HL-60/S4 treated with retinoic acid at 250 ng/mL for 4 days and 3 days (cell line): ENCODE data around the gene SOAT2.
"Not testable (repeated sequence)": the region's sequence is repeated elsewhere in the genome, so short reads cannot be mapped to it uniquely, and the experiment has no call there.

Experiments used
- in situ Hi-C: fragments of 300-500 bp; cut with MboI; formaldehyde crosslinking; loops from 2 replicates; pipeline ENCODE4 v1.7.0; 2022; ENCODE audit warnings: low sequenced_read_pairs

SOAT2 gene

DNA sequence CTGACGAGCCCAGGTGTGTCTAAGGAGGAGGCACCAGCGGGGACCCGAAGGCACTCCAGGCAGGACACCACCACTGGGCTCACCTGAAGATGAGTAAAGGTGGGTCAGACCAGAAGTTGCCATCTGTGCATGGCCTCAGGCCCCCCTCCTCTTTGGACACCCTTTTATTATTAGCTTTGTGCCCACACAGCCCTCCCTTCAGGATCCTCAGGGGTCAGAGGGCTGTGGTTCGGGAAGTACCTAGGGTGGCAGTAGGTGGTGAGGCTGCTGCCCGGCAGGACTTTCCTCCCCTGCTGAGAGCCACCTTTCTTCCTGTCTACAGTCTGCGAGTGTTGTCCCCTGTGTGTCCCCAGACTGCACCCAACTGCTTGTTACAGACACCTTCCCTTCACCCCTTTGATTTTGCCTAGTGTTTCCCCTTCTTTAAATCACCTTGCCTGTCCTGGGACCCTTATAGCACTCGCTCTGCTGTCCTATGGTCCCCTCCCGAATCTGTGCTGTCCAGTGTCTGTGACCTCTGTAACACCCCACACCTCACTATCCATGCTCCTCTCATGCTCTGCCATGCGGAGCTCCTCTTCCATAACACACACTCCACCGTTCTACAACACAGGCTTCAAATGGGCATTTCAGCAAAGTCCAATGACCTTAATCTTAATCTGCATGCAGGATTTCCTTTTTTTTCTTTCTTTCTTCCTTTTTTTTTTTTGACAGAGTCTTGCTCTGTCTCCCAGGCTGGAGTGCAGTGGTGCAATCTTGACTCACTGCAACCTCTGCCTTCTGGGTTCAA, 25.7 kb downstream of the SOAT2 start:
- in situ Hi-C loops, result no loop called here

- in situ Hi-C loops, result no loop called here
Observed at GRCh38 chr12:53131844-53132243, 28.6 kb downstream of the SOAT2 start.

DNA sequence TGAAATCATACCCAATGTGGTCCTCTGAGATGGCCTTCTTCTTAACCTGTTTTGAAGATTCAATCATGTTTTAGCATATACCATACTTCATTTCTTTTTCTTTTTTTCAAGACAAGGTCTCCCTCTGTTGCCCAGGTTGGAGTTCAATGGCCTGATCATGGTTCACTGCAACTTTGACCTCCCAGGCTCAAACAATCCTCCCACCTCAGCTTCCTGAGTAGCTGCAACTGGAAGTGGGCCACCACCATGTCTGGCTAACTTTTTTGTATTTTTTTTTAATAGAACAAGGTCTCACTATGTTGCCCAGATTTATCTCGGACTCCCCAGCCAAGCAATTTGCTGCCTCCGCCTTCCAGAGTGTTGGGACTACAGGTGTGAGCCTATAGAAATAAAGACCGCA, 30.4 kb downstream of the SOAT2 start:
- in situ Hi-C loops, result no loop called here

- in situ Hi-C loops, result no loop called here
Observed at GRCh38 chr12:53143355-53143754, 40.1 kb downstream of the SOAT2 start.

DNA sequence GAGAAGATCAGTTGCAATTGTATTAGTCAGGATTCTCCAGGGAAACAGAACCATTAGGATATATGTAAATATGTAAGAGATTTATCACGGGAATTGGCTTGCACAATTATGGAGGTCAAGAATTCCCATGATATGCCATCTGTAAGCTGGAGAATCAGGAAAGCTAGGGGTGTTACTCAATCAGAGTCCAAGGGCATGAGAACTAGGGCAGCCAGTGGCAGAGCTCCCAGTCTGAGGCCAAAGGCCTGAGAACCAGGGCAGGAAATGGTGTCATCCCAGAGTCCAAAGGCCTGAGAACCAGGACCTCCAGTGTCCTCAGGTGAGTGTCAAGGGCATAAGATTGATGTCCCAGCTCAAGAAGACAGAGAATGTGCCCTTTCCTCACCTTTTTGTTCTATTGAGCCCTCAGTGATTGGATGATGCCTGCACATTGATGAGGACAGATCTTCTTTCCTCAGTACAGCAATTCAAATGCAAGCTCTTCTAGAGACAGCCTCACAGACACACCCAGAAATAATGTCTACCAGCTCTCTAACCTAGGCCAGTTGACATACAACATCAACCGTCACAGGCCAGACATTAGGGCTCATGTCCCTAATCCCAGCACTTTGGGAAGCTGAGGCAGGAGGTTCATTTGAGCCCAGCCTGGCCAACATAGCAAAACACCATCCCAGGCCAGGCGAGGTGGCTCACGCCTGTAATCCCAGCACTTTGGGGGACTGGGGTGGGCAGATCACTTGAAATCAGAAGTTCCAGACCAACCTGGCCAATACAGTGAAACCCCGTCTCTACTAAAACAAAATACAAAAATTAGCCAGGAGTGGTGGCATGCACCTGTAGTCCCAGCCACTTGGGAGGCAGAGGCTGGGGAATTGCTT, 42.3 kb downstream of the SOAT2 start:
- in situ Hi-C loops, result no loop called here

- in situ Hi-C loops, result no loop called here
Observed at GRCh38 chr12:53147181-53147580, 43.9 kb downstream of the SOAT2 start.

DNA sequence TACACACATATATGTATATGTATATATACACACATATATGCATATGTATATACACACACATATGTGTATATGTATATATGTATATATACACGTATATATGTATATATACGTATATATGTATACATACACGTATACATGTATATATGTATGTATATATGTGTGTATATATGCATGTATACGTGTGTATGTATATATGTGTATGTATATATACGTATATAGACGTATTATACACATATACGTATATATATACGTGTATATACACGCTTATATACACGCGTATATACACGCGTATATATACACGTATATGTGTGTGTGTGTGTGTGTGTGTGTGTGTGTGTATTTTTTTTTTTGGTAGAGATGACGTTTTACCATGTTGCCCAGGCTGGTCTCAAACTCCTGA, 44.4 kb downstream of the SOAT2 start:
- in situ Hi-C loops, result no loop called here

DNA sequence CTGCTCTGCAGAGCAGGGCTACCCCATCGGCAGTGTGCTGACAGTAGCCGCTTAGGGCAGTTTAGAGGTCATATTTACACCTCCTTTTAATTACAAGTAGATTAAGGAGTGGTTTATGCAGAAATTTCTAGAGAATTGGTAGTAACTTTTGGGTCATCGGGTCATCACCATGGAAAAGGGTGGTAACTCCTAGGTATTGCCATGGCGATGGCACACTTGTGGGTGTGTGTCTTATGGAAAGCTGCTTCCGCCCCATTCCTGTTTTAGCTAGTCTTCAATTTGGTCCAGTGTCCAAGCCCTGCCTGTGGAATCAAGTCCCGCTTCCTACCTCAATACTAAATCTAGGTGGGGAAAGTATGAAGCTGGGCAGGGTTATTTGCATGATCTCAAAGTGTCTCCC, 47.8 kb downstream of the SOAT2 start:
- in situ Hi-C loops, result no loop called here

GRCh38 chr12:53152390-53152789, 49.1 kb downstream of the SOAT2 start:
- in situ Hi-C loops, result no loop called here

DNA sequence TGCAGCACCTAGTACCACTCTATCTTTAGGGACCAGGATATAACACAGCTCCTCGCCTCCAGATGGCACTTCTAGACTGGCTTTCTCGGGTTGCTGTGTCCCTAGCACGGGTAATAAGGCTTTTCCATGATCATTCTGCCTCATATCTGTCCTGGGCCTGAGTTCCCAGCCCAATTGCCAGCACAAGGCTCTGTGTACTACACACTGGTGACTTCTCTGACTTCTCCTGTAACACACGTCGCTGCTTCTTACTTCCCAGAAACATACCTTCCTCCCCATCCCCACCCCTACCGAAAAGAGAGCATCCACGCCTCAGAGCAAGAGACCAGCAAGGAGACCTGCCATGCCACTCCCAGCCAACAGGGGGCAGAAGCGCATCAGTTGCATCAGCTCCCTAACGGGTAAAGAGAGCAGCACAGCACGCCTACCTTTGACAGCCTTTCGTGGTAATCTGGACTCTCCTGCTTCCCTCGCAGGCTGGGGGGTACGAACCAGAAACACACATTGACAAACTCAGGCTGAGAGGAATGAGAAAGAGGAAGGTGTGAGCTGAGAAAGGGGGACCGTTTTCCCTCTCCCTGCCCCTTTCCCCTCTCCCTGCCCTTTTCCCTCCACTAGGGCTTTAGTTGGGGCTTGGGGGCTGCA, 56.0 kb downstream of the SOAT2 start:
- in situ Hi-C loops, result no loop called here

- in situ Hi-C loops, result no loop called here
Observed at GRCh38 chr12:53160000-53160399, 56.7 kb downstream of the SOAT2 start.

- in situ Hi-C loops, result no loop called here
Observed at GRCh38 chr12:53160673-53161072, 57.4 kb downstream of the SOAT2 start.

GRCh38 chr12:53161119-53161911, 58.0 kb downstream of the SOAT2 start:
- in situ Hi-C loops, result no loop called here

DNA sequence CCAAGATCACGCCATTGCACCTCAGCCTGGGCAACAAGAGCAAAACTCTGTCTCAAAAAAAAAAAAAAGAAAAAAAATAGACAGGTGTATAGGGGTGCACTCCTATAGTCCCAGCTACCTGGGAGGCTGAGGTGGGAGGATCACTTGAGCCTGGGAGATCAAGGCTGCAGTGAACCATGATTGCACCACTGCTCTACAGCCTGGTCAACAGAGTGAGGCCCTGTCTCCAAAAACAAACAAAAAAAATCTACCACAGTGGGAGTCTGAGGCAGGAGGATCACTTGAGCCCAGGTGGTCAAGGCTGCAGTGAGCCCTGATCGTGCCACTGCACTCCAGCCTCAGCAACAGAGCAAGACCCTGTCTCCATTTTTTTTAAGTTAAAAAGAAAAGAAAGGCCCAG, 59.7 kb downstream of the SOAT2 start:
- in situ Hi-C loops, result not testable (repeated sequence)

- in situ Hi-C loops, result no loop called here
Observed at GRCh38 chr12:53166837-53167236, 63.6 kb downstream of the SOAT2 start.

- in situ Hi-C loops, result no loop called here
Observed at GRCh38 chr12:53169644-53170043, 66.4 kb downstream of the SOAT2 start.

DNA sequence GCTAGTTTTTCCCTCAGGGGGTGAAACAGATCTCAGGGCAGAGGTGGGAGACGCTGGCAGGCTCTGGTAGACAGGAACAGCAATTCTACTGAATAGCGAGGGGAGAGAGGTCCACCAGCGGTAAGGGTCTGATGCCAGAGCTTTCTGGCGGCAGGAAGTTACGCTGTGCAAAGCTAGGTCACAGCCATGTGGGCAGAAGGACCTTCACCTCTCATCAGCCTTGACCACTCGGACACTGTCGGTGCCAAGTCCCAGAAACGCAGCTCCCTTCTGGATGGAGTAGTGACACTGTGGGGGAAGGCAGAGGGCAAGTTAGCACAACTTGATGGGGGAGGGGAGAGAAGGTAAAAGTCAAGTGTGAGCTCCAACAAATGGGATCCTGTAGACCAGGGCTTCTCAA, 66.9 kb downstream of the SOAT2 start:
- in situ Hi-C loops, result no loop called here

DNA sequence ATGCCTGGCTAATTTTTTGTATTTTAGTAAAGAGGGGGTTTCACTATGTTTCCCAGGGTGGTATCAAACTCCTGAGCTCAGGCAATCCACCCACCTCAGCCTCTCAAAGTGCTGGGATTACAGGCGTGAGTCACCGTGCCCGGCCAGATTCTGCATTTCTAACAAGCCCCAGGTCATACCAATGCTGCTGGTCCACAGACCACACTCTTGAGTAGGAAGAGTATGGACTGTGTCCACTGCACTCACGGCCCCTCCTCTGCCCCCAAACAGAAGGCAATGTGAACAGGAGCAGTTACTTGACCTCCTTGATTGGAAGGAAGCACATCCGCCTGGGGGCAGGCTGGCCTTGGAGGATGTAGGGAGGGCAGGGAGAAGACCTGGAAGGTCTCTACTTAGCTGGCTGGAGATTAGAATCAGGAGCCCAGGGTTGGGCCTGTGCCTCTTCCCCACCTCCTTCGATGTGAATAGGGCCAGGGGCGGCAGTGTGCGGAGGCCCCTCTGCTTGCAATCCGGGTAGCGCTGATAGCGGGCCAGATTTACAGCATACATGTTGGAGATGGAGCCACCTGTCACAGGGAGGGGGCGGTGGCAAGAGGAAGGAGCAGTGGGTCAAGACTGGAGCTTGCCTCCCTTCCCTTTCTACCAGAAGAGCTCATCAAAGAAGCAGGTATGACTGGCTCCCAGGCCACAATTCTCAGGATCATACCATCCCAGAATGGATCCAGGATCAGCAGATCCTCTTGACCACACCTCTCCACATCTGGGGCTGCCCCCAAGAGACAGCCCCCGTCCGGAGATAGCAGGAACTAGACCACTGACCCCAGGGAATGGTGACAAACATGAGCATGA, 67.8 kb downstream of the SOAT2 start:
- in situ Hi-C loops, result no loop called here

DNA sequence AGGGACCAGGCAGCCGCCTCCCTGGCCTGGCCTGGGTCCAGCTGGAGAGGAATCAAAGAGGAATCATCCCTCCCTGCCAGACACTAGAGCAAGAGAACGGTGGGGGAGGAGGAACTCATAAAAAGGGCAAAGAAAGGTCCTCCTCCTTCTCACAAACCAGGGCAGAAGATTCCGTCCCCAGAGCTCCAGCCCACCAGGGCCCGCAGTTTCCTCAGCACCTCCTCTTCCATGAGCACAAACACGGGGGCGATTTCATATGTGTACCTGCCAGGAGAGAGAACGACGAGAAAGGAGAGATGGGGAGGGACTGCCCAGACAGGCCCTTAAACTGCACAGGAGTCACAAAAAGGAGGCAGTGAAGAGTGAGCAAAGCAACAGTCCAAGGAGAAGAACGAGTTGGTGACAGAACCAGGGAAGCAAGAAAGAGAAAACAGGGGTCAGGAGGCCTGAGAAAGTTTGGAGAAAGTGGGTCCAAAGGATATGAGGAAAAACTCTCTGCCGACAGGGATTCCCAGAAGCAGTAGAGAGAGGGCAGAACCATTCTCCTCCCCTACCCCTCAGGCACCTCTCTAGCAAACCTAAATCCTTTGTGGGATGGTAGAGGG, 68.5 kb downstream of the SOAT2 start:
- in situ Hi-C loops, result no loop called here

DNA sequence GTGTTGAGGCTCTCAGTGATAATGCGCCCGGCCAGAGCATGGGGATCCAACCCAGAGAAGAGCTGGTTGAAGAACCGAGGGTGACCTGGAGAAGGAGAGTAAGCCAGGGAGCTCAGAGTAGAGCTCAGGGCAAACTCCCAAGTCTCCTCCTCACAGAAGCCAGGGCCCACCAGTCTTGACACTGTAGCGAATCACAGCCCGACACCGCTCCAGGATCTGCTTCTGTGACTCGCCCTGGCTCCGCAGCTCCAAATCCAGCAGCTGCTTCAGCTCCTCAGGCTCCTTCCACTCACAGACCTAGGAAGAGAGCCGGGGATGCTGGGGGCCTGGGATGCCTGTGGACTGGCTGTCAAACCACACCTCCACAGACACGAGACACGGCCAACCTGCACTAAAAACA, 69.1 kb downstream of the SOAT2 start:
- in situ Hi-C loops, result no loop called here
